ENCODE measurements around the gene PRPH.

DNA sequence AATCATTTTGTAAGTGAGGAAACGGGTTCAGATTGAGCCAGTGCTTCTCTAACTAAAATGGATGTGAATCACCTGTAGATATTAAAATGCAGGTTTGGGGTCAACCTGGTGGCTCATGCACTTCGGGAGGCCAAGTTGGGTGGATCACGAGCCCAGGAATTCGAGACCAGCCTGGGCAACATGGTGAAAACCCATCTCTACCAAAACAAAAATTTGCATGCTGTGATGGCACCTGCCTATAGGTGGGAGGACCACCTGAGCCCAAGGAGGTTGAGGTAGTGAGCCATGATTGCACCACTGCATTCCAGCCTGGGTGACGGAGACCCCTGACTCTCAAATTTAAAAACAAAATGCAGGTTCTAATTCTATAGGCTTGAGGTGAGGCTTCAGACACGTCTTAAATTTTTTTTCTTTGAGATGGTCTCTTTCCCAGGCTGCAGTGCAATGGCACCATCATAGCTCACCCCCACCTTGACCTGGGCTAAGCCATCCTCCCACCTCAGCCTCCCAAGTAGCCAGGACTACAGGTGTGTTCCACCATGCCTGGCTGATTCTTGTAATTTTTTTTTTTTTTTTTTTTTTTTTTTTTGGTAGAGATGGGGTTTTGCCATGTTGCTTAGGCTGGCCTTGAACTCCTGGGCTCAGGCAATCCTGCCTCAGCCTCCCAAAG, 21.1 kb upstream of the PRPH start:
- TF ChIP-seq, protein P1, sequence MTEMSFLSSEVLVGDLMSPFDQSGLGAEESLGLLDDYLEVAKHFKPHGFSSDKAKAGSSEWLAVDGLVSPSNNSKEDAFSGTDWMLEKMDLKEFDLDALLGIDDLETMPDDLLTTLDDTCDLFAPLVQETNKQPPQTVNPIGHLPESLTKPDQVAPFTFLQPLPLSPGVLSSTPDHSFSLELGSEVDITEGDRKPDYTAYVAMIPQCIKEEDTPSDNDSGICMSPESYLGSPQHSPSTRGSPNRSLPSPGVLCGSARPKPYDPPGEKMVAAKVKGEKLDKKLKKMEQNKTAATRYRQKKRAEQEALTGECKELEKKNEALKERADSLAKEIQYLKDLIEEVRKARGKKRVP (CRISPR knock-in tag; IDR thresholded peaks at IDR 0.05) = no peak
- TF ChIP-seq CBFA2T3 (IDR thresholded peaks at IDR 0.05) (no peak), PHB (CRISPR knock-in tag; IDR thresholded peaks at IDR 0.05) (no peak), JUNB (CRISPR knock-in tag; conservative IDR thresholded peaks at IDR 0.05) (no peak), GTF2F1 (IDR thresholded peaks at IDR 0.05; ENCODE audit: low read depth, low read length) (no peak), PPARD (CRISPR knock-in tag; IDR thresholded peaks at IDR 0.05) (no peak), ZNF274 (IDR thresholded peaks at IDR 0.05; ENCODE audit: borderline replicate concordance, low read depth, low read length) (no peak), C11orf30 (IDR thresholded peaks at IDR 0.05; ENCODE audit: low read depth) (no peak)
- TF ChIP-seq, protein P2, sequence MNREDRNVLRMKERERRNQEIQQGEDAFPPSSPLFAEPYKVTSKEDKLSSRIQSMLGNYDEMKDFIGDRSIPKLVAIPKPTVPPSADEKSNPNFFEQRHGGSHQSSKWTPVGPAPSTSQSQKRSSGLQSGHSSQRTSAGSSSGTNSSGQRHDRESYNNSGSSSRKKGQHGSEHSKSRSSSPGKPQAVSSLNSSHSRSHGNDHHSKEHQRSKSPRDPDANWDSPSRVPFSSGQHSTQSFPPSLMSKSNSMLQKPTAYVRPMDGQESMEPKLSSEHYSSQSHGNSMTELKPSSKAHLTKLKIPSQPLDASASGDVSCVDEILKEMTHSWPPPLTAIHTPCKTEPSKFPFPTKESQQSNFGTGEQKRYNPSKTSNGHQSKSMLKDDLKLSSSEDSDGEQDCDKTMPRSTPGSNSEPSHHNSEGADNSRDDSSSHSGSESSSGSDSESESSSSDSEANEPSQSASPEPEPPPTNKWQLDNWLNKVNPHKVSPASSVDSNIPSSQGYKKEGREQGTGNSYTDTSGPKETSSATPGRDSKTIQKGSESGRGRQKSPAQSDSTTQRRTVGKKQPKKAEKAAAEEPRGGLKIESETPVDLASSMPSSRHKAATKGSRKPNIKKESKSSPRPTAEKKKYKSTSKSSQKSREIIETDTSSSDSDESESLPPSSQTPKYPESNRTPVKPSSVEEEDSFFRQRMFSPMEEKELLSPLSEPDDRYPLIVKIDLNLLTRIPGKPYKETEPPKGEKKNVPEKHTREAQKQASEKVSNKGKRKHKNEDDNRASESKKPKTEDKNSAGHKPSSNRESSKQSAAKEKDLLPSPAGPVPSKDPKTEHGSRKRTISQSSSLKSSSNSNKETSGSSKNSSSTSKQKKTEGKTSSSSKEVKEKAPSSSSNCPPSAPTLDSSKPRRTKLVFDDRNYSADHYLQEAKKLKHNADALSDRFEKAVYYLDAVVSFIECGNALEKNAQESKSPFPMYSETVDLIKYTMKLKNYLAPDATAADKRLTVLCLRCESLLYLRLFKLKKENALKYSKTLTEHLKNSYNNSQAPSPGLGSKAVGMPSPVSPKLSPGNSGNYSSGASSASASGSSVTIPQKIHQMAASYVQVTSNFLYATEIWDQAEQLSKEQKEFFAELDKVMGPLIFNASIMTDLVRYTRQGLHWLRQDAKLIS (CRISPR knock-in tag; IDR thresholded peaks at IDR 0.05) = no peak
- TF ChIP-seq, protein P3, sequence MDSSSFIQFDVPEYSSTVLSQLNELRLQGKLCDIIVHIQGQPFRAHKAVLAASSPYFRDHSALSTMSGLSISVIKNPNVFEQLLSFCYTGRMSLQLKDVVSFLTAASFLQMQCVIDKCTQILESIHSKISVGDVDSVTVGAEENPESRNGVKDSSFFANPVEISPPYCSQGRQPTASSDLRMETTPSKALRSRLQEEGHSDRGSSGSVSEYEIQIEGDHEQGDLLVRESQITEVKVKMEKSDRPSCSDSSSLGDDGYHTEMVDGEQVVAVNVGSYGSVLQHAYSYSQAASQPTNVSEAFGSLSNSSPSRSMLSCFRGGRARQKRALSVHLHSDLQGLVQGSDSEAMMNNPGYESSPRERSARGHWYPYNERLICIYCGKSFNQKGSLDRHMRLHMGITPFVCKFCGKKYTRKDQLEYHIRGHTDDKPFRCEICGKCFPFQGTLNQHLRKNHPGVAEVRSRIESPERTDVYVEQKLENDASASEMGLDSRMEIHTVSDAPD (CRISPR knock-in tag; IDR thresholded peaks at IDR 0.05) = no peak

Data from K562 (cell line).